ENCODE measurements around the gene CATSPERB.

CATSPERB gene

DNA sequence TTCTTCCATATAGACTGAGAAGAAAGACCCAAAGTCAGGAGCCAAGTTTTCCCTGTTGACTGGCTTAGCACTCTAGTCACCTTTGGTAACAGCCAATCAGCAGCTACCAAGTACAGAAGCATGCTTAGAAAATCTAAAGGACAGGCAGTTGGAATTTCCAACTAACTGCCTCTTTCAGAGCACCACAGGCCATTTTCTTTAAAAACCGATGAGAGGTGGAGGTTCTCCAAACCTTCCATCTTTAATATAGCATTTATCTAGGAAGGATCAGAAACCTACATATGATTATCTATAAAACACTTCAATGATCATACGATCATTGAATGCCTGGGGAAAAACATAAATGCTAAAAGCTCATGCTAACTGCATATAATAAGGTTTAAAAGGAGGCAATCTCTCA is at the start of gene CATSPERB:
TSS of gene CATSPERB (minus strand) at position 101 of the 400 bp plus-strand sequence. CDS start 2,607 bp downstream, outside the sequence.
- DNase-seq (ENCODE audit: low spot score) = no peak
- in situ Hi-C loops (cut with MboI; ENCODE audit: low pct_unique_long_range_greater_than_20kb, low sequenced_read_pairs, unreplicated experiment) = no loop called here
- TF ChIP-seq, protein P1, sequence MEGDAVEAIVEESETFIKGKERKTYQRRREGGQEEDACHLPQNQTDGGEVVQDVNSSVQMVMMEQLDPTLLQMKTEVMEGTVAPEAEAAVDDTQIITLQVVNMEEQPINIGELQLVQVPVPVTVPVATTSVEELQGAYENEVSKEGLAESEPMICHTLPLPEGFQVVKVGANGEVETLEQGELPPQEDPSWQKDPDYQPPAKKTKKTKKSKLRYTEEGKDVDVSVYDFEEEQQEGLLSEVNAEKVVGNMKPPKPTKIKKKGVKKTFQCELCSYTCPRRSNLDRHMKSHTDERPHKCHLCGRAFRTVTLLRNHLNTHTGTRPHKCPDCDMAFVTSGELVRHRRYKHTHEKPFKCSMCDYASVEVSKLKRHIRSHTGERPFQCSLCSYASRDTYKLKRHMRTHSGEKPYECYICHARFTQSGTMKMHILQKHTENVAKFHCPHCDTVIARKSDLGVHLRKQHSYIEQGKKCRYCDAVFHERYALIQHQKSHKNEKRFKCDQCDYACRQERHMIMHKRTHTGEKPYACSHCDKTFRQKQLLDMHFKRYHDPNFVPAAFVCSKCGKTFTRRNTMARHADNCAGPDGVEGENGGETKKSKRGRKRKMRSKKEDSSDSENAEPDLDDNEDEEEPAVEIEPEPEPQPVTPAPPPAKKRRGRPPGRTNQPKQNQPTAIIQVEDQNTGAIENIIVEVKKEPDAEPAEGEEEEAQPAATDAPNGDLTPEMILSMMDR (IDR thresholded peaks at IDR 0.05; ENCODE audit: extremely low read depth, insufficient read depth, missing control alignments) = no peak

- TF ChIP-seq, protein P1 (IDR thresholded peaks at IDR 0.05; ENCODE audit: extremely low read depth, insufficient read depth, missing control alignments) = no peak
- DNase-seq (ENCODE audit: low spot score) = no peak
- in situ Hi-C loops (cut with MboI; ENCODE audit: low pct_unique_long_range_greater_than_20kb, low sequenced_read_pairs, unreplicated experiment) = no loop called here
These were observed 48.6 kb upstream of the CATSPERB start for GRCh38 chr14:91780452-91780851.

GRCh38 chr14:91778217-91778616 is 46.3 kb upstream of the CATSPERB start:
- DNase-seq (ENCODE audit: low spot score) = no peak
- TF ChIP-seq, protein P1 (IDR thresholded peaks at IDR 0.05; ENCODE audit: extremely low read depth, insufficient read depth, missing control alignments) = no peak
- in situ Hi-C loops (cut with MboI; ENCODE audit: low pct_unique_long_range_greater_than_20kb, low sequenced_read_pairs, unreplicated experiment) = no loop called here

- in situ Hi-C loops (cut with MboI; ENCODE audit: low pct_unique_long_range_greater_than_20kb, low sequenced_read_pairs, unreplicated experiment) = no loop called here
- no peak for DNase-seq (ENCODE audit: low spot score)
- TF ChIP-seq, protein P1 (IDR thresholded peaks at IDR 0.05; ENCODE audit: extremely low read depth, insufficient read depth, missing control alignments) = no peak
These were observed 42.5 kb upstream of the CATSPERB start for GRCh38 chr14:91774140-91775096.

DNA sequence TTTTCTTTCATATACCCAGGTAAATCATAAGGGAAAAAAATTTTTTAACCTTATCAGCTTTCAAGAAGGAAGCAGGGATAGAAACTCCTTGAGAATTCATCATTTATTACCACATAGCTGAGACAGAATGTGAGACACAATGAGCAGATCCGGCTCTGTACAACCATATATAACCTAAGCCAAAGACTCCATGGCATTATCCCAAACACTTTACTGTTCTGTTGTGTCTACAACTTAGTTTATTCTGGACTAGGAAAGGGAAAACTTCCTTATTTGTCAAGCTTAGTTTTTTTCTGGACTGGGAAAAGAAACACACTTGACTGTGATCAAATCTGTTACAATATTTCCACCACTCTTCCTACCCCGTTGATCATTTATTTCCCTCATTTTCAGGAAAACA is 38.3 kb upstream of the CATSPERB start:
- in situ Hi-C loops (cut with MboI; ENCODE audit: low pct_unique_long_range_greater_than_20kb, low sequenced_read_pairs, unreplicated experiment) = no loop called here
- no peak for DNase-seq (ENCODE audit: low spot score)
- TF ChIP-seq, protein P1 (IDR thresholded peaks at IDR 0.05; ENCODE audit: extremely low read depth, insufficient read depth, missing control alignments) = no peak

DNA sequence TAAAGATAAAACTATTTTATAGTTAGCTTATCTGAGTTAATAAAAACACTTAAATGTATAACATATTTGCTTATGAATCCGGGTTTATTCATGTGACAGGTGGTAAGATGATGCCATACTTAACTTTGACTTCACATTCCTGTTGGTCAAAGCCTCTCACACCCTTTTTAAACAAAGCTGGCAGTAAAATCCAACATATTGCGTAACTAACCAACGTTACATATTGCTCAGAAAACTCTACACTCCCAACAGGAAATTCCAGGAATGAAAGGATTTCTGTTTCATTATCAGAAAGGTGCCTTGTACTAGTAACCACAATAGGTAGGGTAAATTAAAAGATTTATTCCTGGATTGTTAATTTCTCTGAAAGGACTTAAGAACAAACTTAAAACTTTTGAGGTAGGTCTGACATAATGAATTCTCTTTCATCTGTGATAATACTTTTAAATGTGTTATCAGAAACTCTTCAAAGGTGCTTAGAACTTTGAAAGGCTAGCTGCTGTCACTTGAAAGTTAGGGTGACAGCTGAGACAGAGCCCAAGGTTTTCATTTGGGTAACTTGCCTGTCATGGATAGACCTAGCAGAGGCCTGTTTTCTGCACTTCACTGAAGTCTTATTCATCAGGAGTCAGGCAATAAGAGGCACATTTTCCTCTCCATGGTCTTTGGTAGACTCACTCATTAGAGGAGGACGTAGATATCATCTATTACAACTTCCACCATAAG is 23.8 kb upstream of the CATSPERB start:
- TF ChIP-seq, protein P1 (IDR thresholded peaks at IDR 0.05; ENCODE audit: extremely low read depth, insufficient read depth, missing control alignments) = no peak
- in situ Hi-C loops (cut with MboI; ENCODE audit: low pct_unique_long_range_greater_than_20kb, low sequenced_read_pairs, unreplicated experiment) = no loop called here
- DNase-seq (ENCODE audit: low spot score) = no peak
